Keratinocyte (primary cell): ENCODE results near the gene C6orf132. TPM values are rescaled to one million over a fixed set of nuclear protein-coding genes. Genes with fewer than 3 reads are reported as not detected.

Source experiments
- DNase-seq: peaks from one replicate; pipeline ENCODE4 v3.0.0-alpha.2; 2011; ENCODE audit warnings: low read depth, missing footprints, low spot score
- FAIRE-seq: peaks from 2 replicates; lab custom pipeline; 2011; peaks lifted over from hg19 to GRCh38; lab: Jason Lieb, UNC
- H2AFZ ChIP-seq: 2 replicates; pipeline ENCODE4 v1.6.0; 2012; ENCODE audit warnings: low read length, control low read depth, inconsistent platforms; ENCODE audit not compliant: control insufficient read depth
- H3K27ac ChIP-seq: 2 replicates; pipeline ENCODE4 v1.5.1; 2011; ENCODE audit warnings: low read length; ENCODE audit not compliant: control insufficient read depth, insufficient read depth
- H3K27me3 ChIP-seq: 3 replicates; pipeline ENCODE4 v1.6.0; 2011; ENCODE audit warnings: low read length; ENCODE audit not compliant: control insufficient read depth, insufficient read depth; ENCODE audit errors: extremely low read depth
- H3K36me3 ChIP-seq, 2 experiments: 2 replicates in 1 of 2; 3 replicates in 1 of 2; pipeline ENCODE4 v1.5.1; 2011; ENCODE audit warnings: low read length in 2 of 2, mild to moderate bottlenecking in 1 of 2; ENCODE audit not compliant: control insufficient read depth in 2 of 2, insufficient read depth in 2 of 2; ENCODE audit errors: extremely low read depth in 1 of 2
- H3K4me1 ChIP-seq: 3 replicates; pipeline ENCODE4 v1.5.1; 2011; ENCODE audit warnings: low read length; ENCODE audit not compliant: control insufficient read depth, insufficient read depth; ENCODE audit errors: extremely low read depth
- H3K4me2 ChIP-seq: 3 replicates; pipeline ENCODE4 v1.6.0; 2011; ENCODE audit warnings: low read depth, low read length; ENCODE audit not compliant: control insufficient read depth, insufficient read depth; ENCODE audit errors: extremely low read depth
- H3K4me3 ChIP-seq, 3 experiments: fragments of 200-600 bp in 1 of 3; sonication (generic) in 1 of 3; 2 replicates in 2 of 3; 3 replicates in 1 of 3; pipeline ENCODE4 v1.5.1; 2011 to 2016; ENCODE audit warnings: low read length in 3 of 3, mild to moderate bottlenecking in 3 of 3, control low read depth in 2 of 3, inconsistent platforms in 1 of 3, low read depth in 1 of 3, mixed read lengths in 1 of 3, mixed run types in 1 of 3, moderate library complexity in 1 of 3; ENCODE audit not compliant: control insufficient read depth in 2 of 3, insufficient read depth in 2 of 3; ENCODE audit errors: extremely low read depth in 1 of 3
- H3K79me2 ChIP-seq: 2 replicates; pipeline ENCODE4 v1.6.0; 2012; ENCODE audit warnings: low read length; ENCODE audit not compliant: control insufficient read depth, insufficient read depth
- H3K9ac ChIP-seq: 3 replicates; pipeline ENCODE4 v1.6.0; 2011; ENCODE audit warnings: low read length; ENCODE audit not compliant: control insufficient read depth, insufficient read depth; ENCODE audit errors: extremely low read depth
- H3K9me1 ChIP-seq: 3 replicates; pipeline ENCODE4 v1.6.0; 2011; ENCODE audit warnings: low read length; ENCODE audit not compliant: control insufficient read depth, insufficient read depth; ENCODE audit errors: extremely low read depth
- H3K9me3 ChIP-seq: 2 replicates; pipeline ENCODE4 v1.5.1; 2012; ENCODE audit warnings: low read depth, low read length; ENCODE audit not compliant: control insufficient read depth
- H4K20me1 ChIP-seq: 3 replicates; pipeline ENCODE4 v1.6.0; 2011; ENCODE audit warnings: low read length; ENCODE audit not compliant: control insufficient read depth, insufficient read depth; ENCODE audit errors: extremely low read depth
- EZH2 ChIP-seq: IDR thresholded peaks from one replicate; pipeline ENCODE4 v1.6.1; 2012; ENCODE audit warnings: inconsistent platforms, mild to moderate bottlenecking, low read length, moderate library complexity
- dilution Hi-C: fragments of 300-500 bp; cut with MboI; formaldehyde crosslinking; loops from one replicate; pipeline ENCODE4 v1.7.0; 2020; ENCODE audit warnings: low sequenced_read_pairs; ENCODE audit not compliant: extremely low pct_ligation_motif_present
- polyA plus RNA-seq, 5 experiments: library from polyadenylated mRNA; depleted of rRNA in 3 of 5; stranded (reverse) in 3 of 5; stranded (forward) in 1 of 5; unstranded in 1 of 5; fragments of >200 nt; gene quantifications; 1 replicate in 1 of 5; 2 replicates in 3 of 5; 3 replicates in 1 of 5; pipeline versions ENCODE4 v1.2.1 to v1.2.3, GENCODE V29; 2011 to 2012; ENCODE audit warnings: missing spikeins in 2 of 5, low read depth in 1 of 5, low replicate concordance in 1 of 5
- TF ChIP-seq, protein P1 (sequence below), 3 experiments: IDR thresholded peaks in 1 of 3; conservative IDR thresholded peaks in 1 of 3; optimal IDR thresholded peaks in 1 of 3; 2 replicates in 2 of 3; 3 replicates in 1 of 3; pipeline versions ENCODE3 to v1.5.1; 2011; ENCODE audit warnings: low read length in 3 of 3, mild to moderate bottlenecking in 3 of 3, moderate library complexity in 2 of 3, control low read depth in 1 of 3, inconsistent platforms in 1 of 3; ENCODE audit not compliant: insufficient read depth in 2 of 3; ENCODE audit errors: extremely low read depth in 1 of 3

The C6orf132 gene
- polyA plus RNA-seq, 1 donor (not counting 4 experiments of a cell fraction or from before 2014, with no cell fraction given) = 11.8 TPM

DNA sequence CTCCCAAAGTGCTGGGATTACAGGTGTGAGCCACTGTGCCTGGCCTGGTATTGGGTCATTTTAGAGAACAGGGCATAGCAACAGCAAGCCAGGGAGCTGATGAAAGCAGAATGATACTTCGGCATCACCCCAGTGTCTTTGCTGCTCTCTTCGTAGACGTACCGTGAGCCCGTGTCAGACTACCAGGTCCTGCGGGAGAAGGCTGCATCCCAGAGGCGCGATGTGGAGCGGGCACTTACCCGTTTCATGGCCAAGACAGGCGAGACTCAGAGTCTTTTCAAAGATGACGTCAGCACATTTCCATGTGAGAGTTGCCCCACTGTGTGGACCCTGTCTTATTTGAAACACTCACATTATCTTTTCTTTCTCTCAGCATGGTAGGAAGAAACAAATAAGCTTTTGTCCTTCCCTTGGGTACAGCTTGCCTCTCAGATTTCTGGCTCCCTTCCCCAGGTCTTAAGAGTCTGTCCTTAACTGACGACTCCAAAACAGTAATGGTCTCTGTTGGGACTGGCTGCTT is 76.2 kb downstream of the C6orf132 start:
- no peaks in the 10 kb centered on the region for H4K20me1 ChIP-seq
- H3K9me3 ChIP-seq = no peaks in the 10 kb centered on the region
- no peak for DNase-seq
- H3K27me3 ChIP-seq = no peaks in the 10 kb centered on the region
- H3K36me3 ChIP-seq = peaks cover 24 to 31% of the 10 kb centered on the region in 2 experiments
- no peaks in the 10 kb centered on the region for H3K79me2 ChIP-seq
- FAIRE-seq = no peak
- H3K4me2 ChIP-seq = no peak overlapping the region
- dilution Hi-C loops = no loop called here
- H3K9ac ChIP-seq = no peak overlapping the region
- no peak overlapping the region for H2AFZ ChIP-seq
- no peak for TF ChIP-seq EZH2
- TF ChIP-seq, protein P1, sequence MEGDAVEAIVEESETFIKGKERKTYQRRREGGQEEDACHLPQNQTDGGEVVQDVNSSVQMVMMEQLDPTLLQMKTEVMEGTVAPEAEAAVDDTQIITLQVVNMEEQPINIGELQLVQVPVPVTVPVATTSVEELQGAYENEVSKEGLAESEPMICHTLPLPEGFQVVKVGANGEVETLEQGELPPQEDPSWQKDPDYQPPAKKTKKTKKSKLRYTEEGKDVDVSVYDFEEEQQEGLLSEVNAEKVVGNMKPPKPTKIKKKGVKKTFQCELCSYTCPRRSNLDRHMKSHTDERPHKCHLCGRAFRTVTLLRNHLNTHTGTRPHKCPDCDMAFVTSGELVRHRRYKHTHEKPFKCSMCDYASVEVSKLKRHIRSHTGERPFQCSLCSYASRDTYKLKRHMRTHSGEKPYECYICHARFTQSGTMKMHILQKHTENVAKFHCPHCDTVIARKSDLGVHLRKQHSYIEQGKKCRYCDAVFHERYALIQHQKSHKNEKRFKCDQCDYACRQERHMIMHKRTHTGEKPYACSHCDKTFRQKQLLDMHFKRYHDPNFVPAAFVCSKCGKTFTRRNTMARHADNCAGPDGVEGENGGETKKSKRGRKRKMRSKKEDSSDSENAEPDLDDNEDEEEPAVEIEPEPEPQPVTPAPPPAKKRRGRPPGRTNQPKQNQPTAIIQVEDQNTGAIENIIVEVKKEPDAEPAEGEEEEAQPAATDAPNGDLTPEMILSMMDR (optimal IDR thresholded peaks at IDR 0.05 in 1 of 3, IDR thresholded peaks at IDR 0.05 in 1 of 3, conservative IDR thresholded peaks at IDR 0.05 in 1 of 3; ENCODE audit: extremely low read depth in 1 of 3, insufficient read depth in 2 of 3, low read length in 3 of 3) = no peak
- H3K27ac ChIP-seq = no peak overlapping the region
- H3K9me1 ChIP-seq = no peaks in the 10 kb centered on the region
- H3K4me3 ChIP-seq = no peak overlapping the region
- no peaks in the 10 kb centered on the region for H3K4me1 ChIP-seq

- peaks cover 7 to 29% of the 10 kb centered on the region in 2 experiments for H3K36me3 ChIP-seq
- H3K4me2 ChIP-seq = no peak overlapping the region
- H4K20me1 ChIP-seq = no peaks in the 10 kb centered on the region
- dilution Hi-C loops = no loop called here
- no peak for DNase-seq
- no peak overlapping the region for H3K9ac ChIP-seq
- no peaks in the 10 kb centered on the region for H3K79me2 ChIP-seq
- no peak overlapping the region for H2AFZ ChIP-seq
- H3K9me3 ChIP-seq = no peaks in the 10 kb centered on the region
- no peak overlapping the region for H3K4me3 ChIP-seq
- no peaks in the 10 kb centered on the region for H3K4me1 ChIP-seq
- no peaks in the 10 kb centered on the region for H3K27me3 ChIP-seq
- no peak for FAIRE-seq
- H3K9me1 ChIP-seq = no peaks in the 10 kb centered on the region
- H3K27ac ChIP-seq = no peak overlapping the region
- TF ChIP-seq EZH2 = no peak
- TF ChIP-seq, protein P1 (optimal IDR thresholded peaks at IDR 0.05 in 1 of 3, IDR thresholded peaks at IDR 0.05 in 1 of 3, conservative IDR thresholded peaks at IDR 0.05 in 1 of 3; ENCODE audit: extremely low read depth in 1 of 3, insufficient read depth in 2 of 3, low read length in 3 of 3) = no peak
These were observed 82.7 kb downstream of the C6orf132 start for GRCh38 chr6:42059743-42060142.
